Stimulated activated naive CD4-positive, alpha-beta T cell (primary cell): Measurements from ENCODE around the gene NBL1.

Experiments used
- DNase-seq, 6 experiments: peaks; one replicate each; lab custom pipeline; 2025; lab: John Stamatoyannopoulos, UW

The NBL1 gene

GRCh38 chr1:19646377-19647319 is 2.5 kb downstream of the NBL1 start:
- no peak for DNase-seq

- DNase-seq = peak; percentile 16 to 77 (median 38)
These were observed 3.5 kb downstream of the NBL1 start for GRCh38 chr1:19647643-19648042.

GRCh38 chr1:19648239-19648638 is 4.1 kb downstream of the NBL1 start:
- DNase-seq = no peak

GRCh38 chr1:19648689-19649088 is 4.6 kb downstream of the NBL1 start:
- no peak for DNase-seq

- DNase-seq = no peak
These were observed 6.5 kb downstream of the NBL1 start for GRCh38 chr1:19650416-19651140.

- peak in 5 of 6 experiments; percentile 14 to 49 (median 37) for DNase-seq
These were observed 7.1 kb downstream of the NBL1 start for GRCh38 chr1:19651141-19651737.

GRCh38 chr1:19654386-19654785 is 10.3 kb downstream of the NBL1 start:
- no peak for DNase-seq

GRCh38 chr1:19654886-19655717 is 11.0 kb downstream of the NBL1 start:
- DNase-seq = no peak

- DNase-seq = no peak
These were observed 11.6 kb downstream of the NBL1 start for GRCh38 chr1:19655718-19656080.

- DNase-seq = no peak
These were observed 12.1 kb downstream of the NBL1 start for GRCh38 chr1:19656134-19656779.

GRCh38 chr1:19656780-19657466 is 12.8 kb downstream of the NBL1 start:
- no peak for DNase-seq

- no peak for DNase-seq
These were observed 13.4 kb downstream of the NBL1 start for GRCh38 chr1:19657511-19657910.

- no peak for DNase-seq
These were observed 14.1 kb downstream of the NBL1 start for GRCh38 chr1:19658186-19658585.

- peak; percentile 8 to 60 (median 18) for DNase-seq
These were observed 17.7 kb downstream of the NBL1 start for GRCh38 chr1:19661721-19662228.

- no peak for DNase-seq
These were observed 18.2 kb downstream of the NBL1 start for GRCh38 chr1:19662313-19662712.

- peak in 4 of 6 experiments; percentile 3 to 22 (median 13) for DNase-seq
These were observed 20.5 kb downstream of the NBL1 start, which contains the start of gene HTR6 for GRCh38 chr1:19664453-19665185. Gene HTR6 (plus strand): TSS chr1:19664875. CDS start chr1:19665754, 879 bp downstream.

- DNase-seq = no peak
These were observed 21.0 kb downstream of the NBL1 start for GRCh38 chr1:19665186-19665495.

GRCh38 chr1:19665496-19666465 is 21.7 kb downstream of the NBL1 start:
- peak in 1 of 6 experiments; percentile 13 for DNase-seq

- DNase-seq = no peak
These were observed 24.8 kb downstream of the NBL1 start for GRCh38 chr1:19668888-19669287.
